Central memory CD8-positive, alpha-beta T cell (primary cell): ENCODE measurements around the gene NOPCHAP1.
A peak's percentile ranks its signal among the peaks of the same experiment; 100 is the strongest.
"Not testable (repeated sequence)": the region's sequence is repeated elsewhere in the genome, so short reads cannot be mapped to it uniquely, and the experiment has no call there.

Experiments
- ATAC-seq: fragments of 150-1000 bp; cut with Tn5 transposase; replicated peaks from 2 replicates; pipeline ENCODE4 v1.10.0; 2022; ENCODE audit warnings: mild to moderate bottlenecking, moderate FRiP score, moderate number of reproducible peaks; ENCODE audit not compliant: poor library complexity, severe bottlenecking; ENCODE audit errors: extremely low read depth
- DNase-seq, 2 donors: peaks; one replicate each; pipeline ENCODE4 v3.0.0; 2021; ENCODE audit warnings: low spot score in 2 of 2
- H3K27ac Mint-ChIP-seq: one replicate; pipeline ENCODE4 v1.8.0; 2022; ENCODE audit warnings: low read depth, mild to moderate bottlenecking, moderate library complexity, mixed read lengths
- H3K27me3 Mint-ChIP-seq: one replicate; pipeline ENCODE4 v1.8.0; 2022; ENCODE audit warnings: mixed read lengths
- H3K36me3 Mint-ChIP-seq: one replicate; pipeline ENCODE4 v1.8.0; 2022; ENCODE audit warnings: mild to moderate bottlenecking, moderate library complexity, mixed read lengths; ENCODE audit not compliant: insufficient read depth
- H3K4me1 Mint-ChIP-seq: one replicate; pipeline ENCODE4 v1.8.0; 2022; ENCODE audit warnings: mixed read lengths
- H3K4me3 Mint-ChIP-seq: one replicate; pipeline ENCODE4 v1.8.0; 2022; ENCODE audit warnings: mild to moderate bottlenecking, moderate library complexity, mixed read lengths
- H3K9me3 Mint-ChIP-seq: one replicate; pipeline ENCODE4 v1.8.0; 2022; ENCODE audit warnings: mixed read lengths

NOPCHAP1 gene

DNA sequence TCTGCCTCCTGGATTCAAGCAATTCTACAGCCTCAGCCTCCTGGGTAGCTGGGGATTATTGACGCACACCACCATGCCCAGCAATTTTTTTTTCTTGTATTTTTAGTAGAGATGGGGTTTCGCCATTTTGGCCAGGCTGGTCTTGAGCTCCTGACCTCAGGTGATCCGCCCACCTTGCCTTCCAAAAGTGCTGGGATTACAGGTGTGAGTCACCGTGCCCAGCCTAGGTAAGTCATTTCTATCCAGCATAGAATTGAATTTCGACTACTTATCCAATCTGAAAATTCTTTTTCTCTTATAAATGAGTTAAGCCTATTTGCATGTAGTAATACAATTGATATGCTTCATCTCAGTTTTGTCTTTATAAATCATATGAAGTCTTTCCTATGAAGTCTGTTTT lies 12.9 kb upstream of the NOPCHAP1 start:
- Mint-ChIP-seq H3K36me3 (no peaks in the 10 kb centered on the region), H3K27me3 (peaks cover 6% of the 10 kb centered on the region), H3K27ac (no peak overlapping the region), H3K4me1 (no peaks in the 10 kb centered on the region), H3K9me3 (no peaks in the 10 kb centered on the region), H3K4me3 (no peak overlapping the region)
- ATAC-seq, result no peak
- no peak for DNase-seq

DNA sequence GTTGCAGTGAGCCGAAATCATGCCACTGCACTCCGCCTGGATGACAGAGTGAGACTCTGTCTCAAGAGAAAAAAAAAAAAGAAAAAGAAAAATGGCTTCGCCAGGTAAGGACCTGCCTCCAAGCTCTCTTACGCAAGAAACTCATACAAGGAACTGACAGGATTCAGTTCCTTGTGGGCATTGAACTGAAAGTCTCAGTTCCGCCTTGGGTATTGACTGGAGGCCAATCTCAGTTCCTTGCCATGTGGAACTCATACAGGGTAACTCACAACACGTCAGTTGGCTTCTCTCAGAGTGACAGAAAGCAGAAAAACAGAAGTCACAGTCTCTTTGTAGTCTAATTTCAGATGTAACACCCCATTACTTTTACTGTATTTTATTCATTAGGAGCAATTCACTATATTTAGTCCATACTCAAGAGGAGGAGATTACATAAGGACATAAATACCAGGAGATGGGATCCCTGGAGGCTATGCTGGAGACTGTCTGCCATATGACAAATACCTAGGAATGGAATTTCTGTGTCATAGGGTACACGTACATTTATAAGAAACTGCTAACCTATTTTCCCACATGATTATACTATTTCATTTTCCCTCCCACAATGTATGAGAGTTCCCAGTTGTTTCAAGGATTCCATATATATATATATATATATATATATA lies 11.4 kb upstream of the NOPCHAP1 start:
- Mint-ChIP-seq H3K4me1 (no peaks in the 10 kb centered on the region), H3K4me3 (no peak overlapping the region), H3K27ac (no peak overlapping the region), H3K36me3 (no peaks in the 10 kb centered on the region), H3K9me3 (no peaks in the 10 kb centered on the region), H3K27me3 (peaks cover 6% of the 10 kb centered on the region)
- DNase-seq (no peak), ATAC-seq (peak; percentile 46)

DNA sequence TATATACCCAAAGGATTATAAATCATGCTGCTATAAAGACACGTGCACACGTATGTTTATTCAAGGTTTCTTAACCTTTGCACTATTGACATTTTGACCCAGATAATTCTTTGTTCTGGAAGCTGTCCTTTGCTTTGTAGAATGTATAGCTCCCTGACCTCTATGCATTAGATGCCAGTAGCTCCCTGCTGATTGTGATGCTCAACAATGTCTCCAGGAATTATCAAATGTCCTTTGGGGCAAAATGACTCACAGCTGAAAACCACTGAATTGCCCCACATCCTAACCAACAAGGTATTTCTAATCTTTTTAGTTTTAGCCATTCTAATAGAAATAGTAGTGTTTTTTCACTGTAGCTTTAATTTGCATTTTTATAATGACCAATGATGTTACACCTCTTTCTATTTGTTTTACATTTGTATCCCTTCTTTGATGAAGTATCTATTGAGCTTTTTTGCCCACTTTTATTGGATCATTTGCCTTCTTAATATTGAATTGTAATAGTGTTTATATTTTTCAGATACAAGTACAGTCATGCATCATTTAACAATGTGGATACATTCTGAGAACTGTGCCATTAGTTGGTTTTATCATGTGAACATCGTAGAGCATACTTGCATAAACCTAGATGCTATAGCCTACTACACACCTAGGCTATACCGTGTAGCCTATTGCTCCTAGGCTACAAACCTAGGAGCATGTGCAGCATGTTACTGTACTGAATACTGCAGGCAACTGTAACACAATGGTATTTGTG lies 10.4 kb upstream of the NOPCHAP1 start:
- peaks cover 6% of the 10 kb centered on the region for H3K27me3 Mint-ChIP-seq
- H3K36me3 Mint-ChIP-seq, result no peaks in the 10 kb centered on the region
- H3K4me3 Mint-ChIP-seq, result no peak overlapping the region
- H3K27ac Mint-ChIP-seq, result no peak overlapping the region
- ATAC-seq (no peak), DNase-seq (no peak)
- no peaks in the 10 kb centered on the region for H3K9me3 Mint-ChIP-seq
- no peaks in the 10 kb centered on the region for H3K4me1 Mint-ChIP-seq

DNA sequence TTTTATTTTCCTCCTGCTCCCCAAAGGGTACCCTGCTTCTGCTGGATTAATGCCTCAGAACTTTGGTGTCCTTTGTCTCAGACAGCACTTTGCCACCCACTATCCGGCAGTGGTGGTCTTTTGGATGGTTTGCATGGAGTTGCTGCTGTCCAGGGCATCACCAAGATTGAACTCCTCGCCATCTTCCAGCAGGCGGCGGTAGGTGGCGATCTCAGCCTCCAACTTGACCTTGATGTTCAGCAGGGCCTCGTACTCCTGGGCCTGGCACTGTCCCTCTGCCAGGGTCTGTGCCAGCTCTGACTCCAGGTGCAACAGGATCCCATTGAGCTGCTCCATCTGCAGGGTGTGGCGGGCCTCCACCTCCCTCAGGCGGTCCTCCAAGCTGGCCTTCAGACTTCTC lies 9.4 kb upstream of the NOPCHAP1 start:
- H3K27ac Mint-ChIP-seq, result no peak overlapping the region
- no peak overlapping the region for H3K4me3 Mint-ChIP-seq
- peaks cover 6% of the 10 kb centered on the region for H3K27me3 Mint-ChIP-seq
- no peaks in the 10 kb centered on the region for H3K4me1 Mint-ChIP-seq
- no peaks in the 10 kb centered on the region for H3K9me3 Mint-ChIP-seq
- no peaks in the 10 kb centered on the region for H3K36me3 Mint-ChIP-seq
- no peak for ATAC-seq
- no peak for DNase-seq

DNA sequence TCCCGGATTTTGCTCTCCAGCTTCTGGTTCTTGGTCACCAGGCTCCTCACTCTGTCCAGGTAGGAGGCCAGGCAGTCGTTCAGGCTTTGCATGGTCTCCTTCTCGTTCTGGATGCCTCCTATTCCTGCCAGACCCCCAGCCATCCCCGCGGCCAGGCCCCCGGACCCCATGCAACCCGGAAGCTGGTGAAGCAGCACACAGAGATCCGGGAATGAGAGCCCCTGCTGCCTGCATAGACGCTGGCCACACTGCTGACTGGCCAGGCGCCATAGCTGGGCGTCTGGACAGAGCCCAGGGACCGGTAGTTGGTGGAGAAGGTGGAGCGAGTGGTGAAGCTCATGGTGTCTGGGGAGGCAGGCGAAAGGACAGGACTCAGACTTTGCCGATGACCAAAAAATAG lies 8.4 kb upstream of the NOPCHAP1 start:
- DNase-seq, ATAC-seq, H3K4me3 Mint-ChIP-seq, H3K36me3 Mint-ChIP-seq, H3K4me1 Mint-ChIP-seq, H3K27ac Mint-ChIP-seq, H3K27me3 Mint-ChIP-seq, H3K9me3 Mint-ChIP-seq: not testable (repeated sequence)

DNA sequence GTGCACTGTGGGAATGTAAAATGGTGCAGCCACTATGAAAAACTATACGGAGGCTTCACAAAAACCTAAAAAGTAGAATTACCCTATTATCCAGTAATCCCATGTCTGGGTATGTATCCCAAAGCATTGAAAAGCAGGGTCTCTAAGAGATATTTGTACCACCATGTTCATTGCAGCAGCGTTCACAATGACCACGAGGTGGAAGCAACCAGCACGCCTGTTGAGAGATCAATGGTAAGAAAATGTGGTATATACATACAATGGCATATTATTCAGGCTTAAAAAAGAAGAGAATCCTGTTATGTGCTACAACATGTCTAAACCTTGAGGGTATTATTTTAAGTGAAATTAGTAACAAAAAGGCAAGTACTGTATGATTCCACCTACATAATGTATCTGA lies 910 bp upstream of the NOPCHAP1 start:
- no peak for DNase-seq
- Mint-ChIP-seq H3K27me3 (peaks cover 18% of the 10 kb centered on the region), H3K36me3 (peaks cover 12% of the 10 kb centered on the region), H3K27ac (no peak overlapping the region), H3K9me3 (no peaks in the 10 kb centered on the region), H3K4me3 (peak overlapping the region; percentile 90), H3K4me1 (peaks cover 30% of the 10 kb centered on the region)
- ATAC-seq, result no peak

DNA sequence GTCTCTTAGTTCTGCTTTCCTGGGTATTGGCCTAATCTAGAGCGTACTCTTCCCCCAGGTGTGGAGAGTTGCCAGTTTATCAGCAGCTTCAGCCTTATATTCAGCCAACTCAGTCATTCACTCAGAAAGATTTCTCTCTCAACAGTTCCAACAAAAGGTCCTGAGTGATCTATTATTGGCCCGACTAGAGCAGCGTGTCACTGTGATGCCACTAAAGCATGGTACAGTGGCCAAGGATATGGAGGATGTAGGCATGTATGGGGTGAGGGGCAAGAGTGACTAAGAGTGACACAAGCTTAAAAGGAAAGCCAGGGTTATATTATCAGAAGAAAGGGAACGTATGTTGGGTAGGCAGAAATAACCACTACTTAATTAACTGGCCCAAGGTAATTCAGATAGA lies 4.8 kb downstream of the NOPCHAP1 start:
- no peak for DNase-seq
- no peak overlapping the region for H3K27ac Mint-ChIP-seq
- H3K9me3 Mint-ChIP-seq, result no peaks in the 10 kb centered on the region
- peaks cover 21% of the 10 kb centered on the region for H3K4me1 Mint-ChIP-seq
- ATAC-seq, result no peak
- H3K4me3 Mint-ChIP-seq, result no peak overlapping the region
- H3K36me3 Mint-ChIP-seq, result peaks cover 33% of the 10 kb centered on the region
- no peaks in the 10 kb centered on the region for H3K27me3 Mint-ChIP-seq

DNA sequence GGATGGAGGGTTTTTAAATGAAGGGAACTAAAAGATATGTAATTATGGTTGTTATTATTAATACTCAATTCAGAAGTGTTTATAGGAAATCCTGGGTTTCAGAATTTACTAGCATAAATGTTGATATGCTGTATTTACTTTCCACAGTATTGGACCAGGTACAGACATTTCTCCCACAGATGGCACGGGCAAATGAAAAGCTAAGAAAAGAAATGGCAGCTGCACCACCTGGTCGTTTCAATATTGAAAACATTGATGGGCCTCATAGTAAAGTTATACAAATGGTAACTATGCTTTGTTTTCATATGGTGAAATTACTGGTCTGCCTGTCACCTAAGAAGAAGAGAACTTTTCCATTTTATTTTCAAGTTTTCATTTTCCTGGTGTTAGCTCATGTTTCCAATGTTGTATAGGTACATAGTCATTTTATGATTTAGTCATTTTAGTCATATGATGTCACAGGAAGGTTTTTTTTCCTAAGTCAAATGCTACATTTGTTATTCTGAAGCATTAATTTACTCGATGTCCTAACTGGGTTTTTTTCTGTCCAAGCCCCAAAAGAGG lies 5.5 kb downstream of the NOPCHAP1 start:
- Mint-ChIP-seq H3K4me3 (no peak overlapping the region), H3K36me3 (peaks cover 29% of the 10 kb centered on the region), H3K4me1 (peaks cover 16% of the 10 kb centered on the region), H3K27ac (no peak overlapping the region), H3K9me3 (no peaks in the 10 kb centered on the region), H3K27me3 (no peaks in the 10 kb centered on the region)
- no peak for ATAC-seq
- DNase-seq, result no peak

DNA sequence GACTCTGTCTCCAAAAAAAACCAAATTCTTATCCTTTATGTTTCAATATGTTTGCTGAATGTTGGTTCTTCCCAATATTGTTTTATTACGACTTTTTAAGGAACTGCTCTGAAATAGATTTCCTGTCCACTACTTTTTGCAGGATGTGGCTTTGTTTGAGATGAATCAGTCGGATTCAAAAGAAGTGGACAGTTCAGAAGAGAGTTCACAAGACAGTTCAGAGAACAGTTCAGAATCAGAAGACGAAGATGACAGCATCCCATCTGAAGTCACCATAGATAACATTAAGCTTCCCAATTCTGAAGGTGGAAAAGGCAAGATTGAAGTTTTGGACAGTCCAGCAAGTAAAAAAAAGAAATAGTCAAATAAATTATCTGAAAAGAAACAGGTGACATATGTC lies 8.2 kb downstream of the NOPCHAP1 start:
- H3K36me3 Mint-ChIP-seq, result peaks cover 28% of the 10 kb centered on the region
- peaks cover 11% of the 10 kb centered on the region for H3K4me1 Mint-ChIP-seq
- no peaks in the 10 kb centered on the region for H3K9me3 Mint-ChIP-seq

DNA sequence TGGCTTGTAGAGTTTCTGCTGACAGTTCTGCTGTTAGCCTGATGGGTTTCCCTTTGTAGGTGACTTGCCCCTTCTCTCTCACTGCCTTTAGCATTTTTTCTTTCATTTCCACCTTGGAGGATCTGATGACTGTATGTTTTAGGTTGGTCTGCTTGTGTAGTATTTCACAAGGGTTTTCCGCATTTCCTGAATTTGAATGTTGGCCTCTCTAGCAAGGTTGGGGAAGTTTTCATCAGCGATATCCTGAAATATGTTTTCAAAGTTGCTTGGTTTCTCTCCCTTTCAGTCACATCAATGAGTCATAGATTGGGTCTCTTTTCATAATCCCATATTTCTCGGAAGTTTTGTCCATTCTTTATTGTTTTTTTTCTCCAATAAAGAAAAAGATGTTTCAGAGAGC lies 11.4 kb downstream of the NOPCHAP1 start:
- Mint-ChIP-seq H3K27me3 (no peaks in the 10 kb centered on the region), H3K9me3 (no peaks in the 10 kb centered on the region), H3K4me1 (peaks cover 18% of the 10 kb centered on the region), H3K4me3 (no peak overlapping the region), H3K27ac (no peak overlapping the region), H3K36me3 (peaks cover 17% of the 10 kb centered on the region)
- no peak for ATAC-seq
- no peak for DNase-seq

More for the DNA sequence above, 8.2 kb downstream of the NOPCHAP1 start:
- no peak overlapping the region for H3K4me3 Mint-ChIP-seq
- H3K27me3 Mint-ChIP-seq, result no peaks in the 10 kb centered on the region
- ATAC-seq (no peak), DNase-seq (no peak)
- no peak overlapping the region for H3K27ac Mint-ChIP-seq

DNA sequence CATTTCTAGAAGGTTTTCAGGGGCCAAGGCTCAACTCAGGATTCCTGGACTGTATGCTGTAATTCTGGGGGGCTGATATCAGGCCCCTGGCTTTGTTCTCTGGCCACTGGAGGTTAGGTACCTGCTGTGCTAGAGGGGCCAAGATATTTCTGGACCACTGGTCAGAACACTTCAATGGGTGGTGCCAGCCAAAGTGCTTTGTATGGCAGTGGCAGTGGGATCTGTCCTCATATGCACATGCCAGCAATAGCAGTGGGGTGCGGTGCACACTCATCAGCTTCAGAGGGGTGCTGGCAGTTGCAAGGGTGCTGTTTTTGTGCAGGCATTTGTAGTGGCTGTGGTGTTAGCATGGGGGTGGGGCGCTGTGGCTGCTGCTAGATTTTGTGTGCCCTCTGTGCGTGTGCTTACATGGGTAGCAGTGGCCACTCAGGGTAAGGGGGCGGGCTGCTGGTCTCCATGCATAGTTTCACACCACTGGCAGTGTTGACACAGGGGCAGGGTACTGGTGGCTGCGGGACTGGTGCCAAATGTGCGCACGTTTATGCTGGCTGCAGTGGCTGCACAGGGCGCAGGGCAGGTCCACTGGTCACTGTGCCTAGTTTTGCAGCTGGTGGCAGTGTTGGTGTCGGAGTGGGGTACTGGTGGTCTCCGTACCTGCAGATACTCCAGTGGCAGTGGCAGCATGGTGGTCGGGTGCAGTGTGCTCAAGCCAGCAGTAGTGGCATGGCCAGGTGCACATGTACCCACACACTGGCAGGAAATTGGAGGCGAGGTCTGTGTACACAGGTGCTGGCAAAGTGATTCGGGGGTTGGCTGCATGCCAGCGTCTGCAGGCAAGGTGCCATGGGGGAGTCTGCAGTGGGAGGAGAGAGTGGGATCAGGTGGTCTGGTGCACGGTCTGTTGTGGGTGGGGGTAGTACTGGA lies 12.6 kb downstream of the NOPCHAP1 start:
- Mint-ChIP-seq H3K27ac (peak overlapping the region; percentile 32), H3K36me3 (peaks cover 12% of the 10 kb centered on the region), H3K9me3 (no peaks in the 10 kb centered on the region), H3K4me1 (peaks cover 18% of the 10 kb centered on the region), H3K27me3 (no peaks in the 10 kb centered on the region), H3K4me3 (no peak overlapping the region)
- no peak for DNase-seq
- ATAC-seq, result no peak

DNA sequence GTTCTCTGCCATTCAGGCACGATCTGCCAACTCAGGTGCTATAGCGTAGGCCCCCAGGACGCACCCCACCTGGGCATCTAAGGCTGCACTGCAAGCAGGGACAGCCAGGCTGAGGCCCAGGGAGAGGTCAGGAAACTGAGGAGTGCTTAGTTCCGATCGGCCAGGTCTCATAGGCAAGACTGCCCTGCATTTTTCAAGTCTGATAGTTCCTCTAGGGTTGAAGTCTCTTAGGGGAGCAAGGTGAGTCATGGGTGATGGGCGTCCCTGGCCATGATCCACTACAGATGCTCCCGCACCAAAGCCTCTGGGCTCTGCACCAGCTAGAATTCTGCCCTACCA lies 13.2 kb downstream of the NOPCHAP1 start:
- H3K36me3 Mint-ChIP-seq, result peaks cover 12% of the 10 kb centered on the region
- H3K4me3 Mint-ChIP-seq, result no peak overlapping the region
- H3K9me3 Mint-ChIP-seq, result no peaks in the 10 kb centered on the region
- no peaks in the 10 kb centered on the region for H3K27me3 Mint-ChIP-seq
- ATAC-seq (no peak), DNase-seq (no peak)
- no peak overlapping the region for H3K27ac Mint-ChIP-seq
- H3K4me1 Mint-ChIP-seq, result peaks cover 18% of the 10 kb centered on the region
